Heart left ventricle (tissue), 13 donors: Measurements from ENCODE around the gene KDM1B.

Experiments
- POLR2A ChIP-seq, 2 donors: fragments of 450-650 bp; IDR thresholded peaks; one replicate each; pipeline ENCODE4 v1.6.1; 2017; ENCODE audit warnings: antibody characterized with exemption in 2 of 2, mild to moderate bottlenecking in 2 of 2, moderate library complexity in 2 of 2
- TF ChIP-seq, protein P1 (sequence below), 12 donors: fragments of 200-600 bp; sonication (generic) in 4 of 12; IDR thresholded peaks; one replicate each; pipeline versions ENCODE4 v1.5.0 to v1.8.0; 2018 to 2022; ENCODE audit warnings: antibody characterized with exemption in 12 of 12, mild to moderate bottlenecking in 5 of 12
- donor health status: ischemic (EF 13 %, LVEDD 7.1; RV severe dilation, severe dysfunction).
- donor health status: DM: no; HTN: yes; CAD: no.
- donor health status: DM: no; HTN: no; CAD: no.
- donor health status: ischemic (EF 25% LVEDD 6.9; RV normal size, moderate dysfunction).
- donor health status: ischemic (EF 25% LVEDD 5.7; RV mildly dilated, moderate dysfunction).
- donor health status: ischemic (EF 35%, LVEDD 5.7; RV mildly dilated, moderate dysfunction).
- donor health status: nonischemic (EF 11% LVEDD 7.7; RV severe dilation, severe dysfunction).
- donor health status: DM: yes; HTN: yes; CAD: no.
- donor health status: PGD.
- donor health status: ischemic (EF 29% LVEDD 5.4; RV normal size, mild dysfunction).
- donor health status: nonischemic (EF 23%, LVEDD 6.1; RV moderate dilation, normal function).

DNA sequence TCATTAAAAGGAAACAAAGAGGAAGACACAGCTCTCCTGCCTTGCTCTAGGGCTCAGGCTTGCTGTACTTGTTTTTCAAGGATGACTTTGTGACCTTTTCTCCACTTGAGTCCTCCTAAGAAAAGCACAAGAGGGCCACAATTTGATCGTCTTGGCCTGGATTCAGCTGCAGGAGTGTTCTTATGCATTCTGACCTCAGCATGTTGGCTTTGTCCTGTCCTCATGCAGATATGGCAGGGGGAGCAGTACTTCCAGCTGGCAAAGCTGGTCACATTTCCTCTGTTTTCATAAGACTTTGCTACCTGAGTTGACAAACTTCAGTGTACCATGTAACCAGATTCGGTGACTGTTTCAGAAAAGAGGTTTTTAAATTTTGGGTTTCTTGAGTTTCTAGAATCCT is 30.8 kb downstream of the KDM1B start:
- no peak for TF ChIP-seq POLR2A (IDR thresholded peaks at IDR 0.05)
- TF ChIP-seq, protein P1, sequence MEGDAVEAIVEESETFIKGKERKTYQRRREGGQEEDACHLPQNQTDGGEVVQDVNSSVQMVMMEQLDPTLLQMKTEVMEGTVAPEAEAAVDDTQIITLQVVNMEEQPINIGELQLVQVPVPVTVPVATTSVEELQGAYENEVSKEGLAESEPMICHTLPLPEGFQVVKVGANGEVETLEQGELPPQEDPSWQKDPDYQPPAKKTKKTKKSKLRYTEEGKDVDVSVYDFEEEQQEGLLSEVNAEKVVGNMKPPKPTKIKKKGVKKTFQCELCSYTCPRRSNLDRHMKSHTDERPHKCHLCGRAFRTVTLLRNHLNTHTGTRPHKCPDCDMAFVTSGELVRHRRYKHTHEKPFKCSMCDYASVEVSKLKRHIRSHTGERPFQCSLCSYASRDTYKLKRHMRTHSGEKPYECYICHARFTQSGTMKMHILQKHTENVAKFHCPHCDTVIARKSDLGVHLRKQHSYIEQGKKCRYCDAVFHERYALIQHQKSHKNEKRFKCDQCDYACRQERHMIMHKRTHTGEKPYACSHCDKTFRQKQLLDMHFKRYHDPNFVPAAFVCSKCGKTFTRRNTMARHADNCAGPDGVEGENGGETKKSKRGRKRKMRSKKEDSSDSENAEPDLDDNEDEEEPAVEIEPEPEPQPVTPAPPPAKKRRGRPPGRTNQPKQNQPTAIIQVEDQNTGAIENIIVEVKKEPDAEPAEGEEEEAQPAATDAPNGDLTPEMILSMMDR (IDR thresholded peaks at IDR 0.05): no peak
